SKM-1 treated with dmso at 0.1 percent for 144 hours (cell line): Measurements from ENCODE around the gene STK10.

ENCODE experiments used
- DNase-seq: peaks from one replicate; lab custom pipeline; 2025; ENCODE audit not compliant: unreplicated experiment; lab: John Stamatoyannopoulos, UW

The STK10 gene

DNA sequence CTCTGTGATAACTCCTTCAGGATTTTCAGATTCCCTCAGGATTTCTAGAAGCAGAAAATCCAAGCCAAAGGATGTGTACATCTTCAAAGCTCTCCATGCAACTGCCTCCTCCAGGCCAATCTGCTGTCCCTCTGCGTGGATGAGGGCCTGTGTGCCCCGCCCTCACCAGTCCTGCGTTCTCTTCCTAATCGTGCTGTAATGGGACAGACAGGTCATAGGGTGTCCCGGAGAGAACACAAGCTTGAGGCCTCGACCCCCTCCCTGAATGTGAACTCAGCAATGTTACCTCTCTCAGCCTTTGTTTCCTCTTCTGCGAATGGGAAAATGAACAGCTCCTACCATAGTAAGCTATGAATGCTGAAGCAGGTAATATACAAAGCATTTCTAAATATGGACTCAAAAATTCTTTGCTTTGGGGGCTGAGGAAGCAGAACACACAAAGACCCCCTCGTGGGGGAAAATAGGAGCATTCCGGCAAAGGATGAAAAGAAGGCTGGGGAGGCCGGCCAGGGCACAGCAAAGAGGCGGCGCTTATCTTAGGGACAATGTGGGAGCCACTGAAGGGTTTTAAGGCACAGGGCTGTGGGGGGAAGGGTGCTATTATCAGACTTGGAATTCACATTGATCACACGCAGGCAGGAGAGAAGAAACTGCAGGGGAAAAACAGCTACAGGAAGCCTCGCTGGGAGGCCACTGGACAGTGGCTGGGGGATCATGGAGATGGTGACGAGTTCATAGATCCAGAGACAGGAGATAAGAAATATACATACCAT, 124.4 kb downstream of the STK10 start:
- no peak for DNase-seq

DNA sequence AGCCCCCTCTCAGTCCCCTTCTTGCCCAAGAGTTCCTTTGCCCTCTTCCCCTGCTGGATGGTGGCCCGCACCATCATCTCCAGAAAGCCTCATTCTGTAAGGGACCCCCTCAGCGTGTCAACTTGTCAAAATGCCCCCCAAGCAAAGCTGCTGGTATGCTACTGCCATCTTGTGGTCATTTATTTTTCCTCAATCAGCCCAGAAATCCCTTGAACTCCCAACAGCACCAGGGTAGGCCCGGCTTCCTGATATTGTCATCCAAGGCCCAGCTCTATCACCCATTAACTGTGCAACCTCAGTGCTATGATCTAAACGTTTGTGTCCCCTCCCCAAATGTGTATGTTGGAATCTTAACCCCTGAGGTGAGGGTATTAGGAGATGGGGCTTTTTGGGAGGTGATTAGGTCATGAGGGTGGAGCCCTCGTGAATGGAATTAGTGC, 128.3 kb downstream of the STK10 start:
- DNase-seq, result no peak

DNA sequence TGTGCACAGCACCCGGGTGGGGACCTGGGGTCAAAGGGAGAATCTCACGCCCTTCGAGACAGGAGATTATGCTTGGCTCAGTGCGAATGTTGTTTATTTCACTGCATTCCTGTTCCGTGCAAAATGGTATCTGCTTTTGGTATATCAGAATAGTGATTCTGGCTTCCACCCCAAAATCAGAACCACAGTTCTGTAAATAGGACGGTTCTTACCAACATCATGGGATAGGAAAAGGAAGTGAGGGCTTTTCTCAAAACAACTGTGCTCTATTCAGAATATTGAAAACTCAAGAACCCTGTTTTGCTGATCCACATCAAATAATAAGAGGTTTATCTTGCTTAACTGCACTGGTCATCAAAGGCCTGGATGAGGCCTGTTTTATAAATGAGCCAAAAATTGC, 129.9 kb downstream of the STK10 start:
- DNase-seq, result no peak

DNA sequence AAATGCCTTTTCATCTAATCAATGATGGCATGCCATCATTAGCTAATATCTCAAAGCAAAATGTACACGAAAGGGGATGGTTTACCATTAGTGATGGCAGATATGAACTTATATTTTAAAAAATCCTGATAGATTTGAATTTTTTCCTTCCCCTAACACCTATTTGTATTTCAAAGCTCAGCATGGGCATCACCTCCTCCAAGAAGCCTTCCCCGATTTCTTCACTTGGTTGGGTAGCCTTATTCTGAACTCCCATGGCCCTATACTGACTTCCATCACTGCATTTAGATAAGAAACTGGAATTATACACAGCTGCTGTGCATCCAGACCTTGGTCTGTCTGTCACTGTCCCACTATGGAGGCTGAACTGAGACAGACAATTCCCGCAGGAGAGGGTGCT, 132.0 kb downstream of the STK10 start:
- no peak for DNase-seq

DNA sequence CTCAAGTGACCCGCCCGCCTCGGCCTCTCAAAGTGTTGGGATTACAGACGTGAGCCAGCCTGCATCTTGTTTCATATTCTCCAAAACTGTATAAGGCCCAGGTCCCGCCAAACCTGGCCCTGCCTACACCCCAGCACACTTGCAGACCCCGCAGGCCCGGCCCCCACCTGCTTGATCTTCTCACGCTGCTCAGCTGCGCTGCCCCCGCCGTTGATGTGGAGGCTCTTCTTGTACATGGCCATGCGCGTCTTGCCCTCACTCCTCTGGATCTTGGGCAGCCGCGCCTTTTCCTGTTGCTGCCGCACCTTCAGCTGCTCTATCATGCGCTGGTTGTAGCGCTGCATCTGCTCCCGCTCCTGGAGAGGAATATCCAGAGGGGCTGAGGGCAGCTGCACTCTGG, 132.6 kb downstream of the STK10 start:
- no peak for DNase-seq

DNA sequence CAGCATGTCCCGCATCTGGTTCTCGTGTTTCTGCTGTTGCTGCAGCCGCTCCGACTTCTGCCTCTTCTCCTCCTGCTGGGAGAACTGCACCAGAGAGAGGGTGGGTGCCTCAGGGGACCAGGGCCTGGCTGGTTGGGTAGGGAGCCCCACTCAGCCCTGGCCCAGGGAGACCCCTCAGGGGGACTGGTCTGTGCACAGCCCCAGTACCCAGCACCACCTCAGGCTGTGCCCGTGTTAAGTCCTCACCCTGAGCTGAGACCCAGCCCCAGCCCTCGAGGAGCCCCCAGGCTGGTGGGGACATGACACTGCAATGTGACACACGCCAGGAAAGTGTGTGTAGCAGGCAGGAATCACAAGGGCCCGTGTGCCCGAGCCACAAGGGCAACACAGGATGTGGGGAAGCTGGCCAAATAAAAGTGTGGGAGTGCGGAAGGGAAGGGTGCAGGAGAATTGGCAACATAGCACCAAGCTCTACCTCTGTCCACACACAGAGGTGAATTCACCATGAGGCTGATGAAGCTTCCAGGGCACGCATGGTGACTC, 133.3 kb downstream of the STK10 start:
- no peak for DNase-seq

DNA sequence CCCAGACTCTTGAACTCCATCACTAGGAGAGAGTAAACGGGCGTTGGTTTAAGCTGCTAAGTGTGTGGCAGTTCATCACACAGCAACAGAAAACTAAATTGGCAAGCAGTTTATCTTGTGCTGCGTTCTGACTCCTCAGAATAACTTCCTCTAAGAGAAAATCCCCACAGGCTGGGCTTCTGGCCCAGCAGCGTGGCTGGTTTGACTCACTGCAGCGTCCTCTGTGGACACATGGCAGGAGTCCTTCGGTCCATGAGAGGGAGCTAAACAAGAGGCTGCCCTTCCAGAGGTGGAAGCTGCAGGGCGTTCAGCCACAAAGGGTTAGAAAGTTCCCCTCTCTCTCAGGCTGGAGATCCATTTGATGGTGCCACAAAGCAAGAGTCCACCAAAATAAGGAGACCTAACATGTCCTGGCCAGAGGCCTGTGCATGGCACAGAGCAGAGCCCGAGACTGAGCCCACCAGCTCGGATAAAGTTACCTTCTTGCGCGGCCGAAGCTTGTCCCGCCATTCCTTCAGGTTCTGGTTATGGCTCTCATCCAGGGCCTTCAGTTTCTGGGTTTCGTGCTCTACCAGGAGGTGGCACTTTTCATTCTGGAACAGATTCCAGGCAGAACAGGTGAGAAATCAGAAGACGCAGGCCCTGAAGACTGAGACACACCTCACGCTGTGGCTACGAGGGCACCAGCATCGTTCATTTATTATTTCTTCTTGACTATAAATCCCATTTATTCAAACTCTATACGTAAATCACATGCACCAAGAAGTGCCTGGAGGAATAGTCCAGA, 135.4 kb downstream of the STK10 start:
- no peak for DNase-seq

DNA sequence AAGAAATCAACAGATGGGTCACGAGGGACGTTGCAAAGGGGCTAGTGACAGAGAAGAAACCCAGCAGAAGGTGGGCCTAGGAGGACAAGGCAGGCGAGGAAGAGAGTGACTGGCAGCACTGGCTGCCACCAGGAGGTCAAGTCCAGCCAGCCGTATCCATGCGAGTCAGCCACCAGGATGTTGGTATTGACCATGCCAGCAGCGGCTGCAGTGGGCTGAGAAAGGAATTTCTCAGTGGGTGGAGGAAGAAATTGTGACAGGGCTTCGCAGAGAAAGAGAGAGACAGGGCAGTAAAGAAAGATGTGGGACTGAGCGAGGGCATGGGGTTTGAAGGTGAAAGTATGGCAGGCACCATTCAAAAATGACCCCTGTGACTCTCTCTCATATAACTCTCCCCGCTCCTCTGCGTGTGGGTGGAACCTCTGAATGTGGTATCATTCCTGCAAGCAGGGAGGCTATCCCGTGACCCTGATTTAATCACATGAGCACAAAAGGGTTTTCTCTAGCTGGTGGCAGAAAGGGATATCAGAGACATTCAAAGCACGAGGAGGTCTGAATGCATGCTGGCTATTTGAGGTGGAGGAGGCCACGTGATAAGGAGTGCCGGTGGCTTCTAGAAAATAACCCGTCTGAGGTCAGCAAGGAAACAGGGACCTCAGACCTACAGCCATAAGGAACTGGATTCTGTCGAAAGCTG, 136.2 kb downstream of the STK10 start:
- DNase-seq, result no peak

DNA sequence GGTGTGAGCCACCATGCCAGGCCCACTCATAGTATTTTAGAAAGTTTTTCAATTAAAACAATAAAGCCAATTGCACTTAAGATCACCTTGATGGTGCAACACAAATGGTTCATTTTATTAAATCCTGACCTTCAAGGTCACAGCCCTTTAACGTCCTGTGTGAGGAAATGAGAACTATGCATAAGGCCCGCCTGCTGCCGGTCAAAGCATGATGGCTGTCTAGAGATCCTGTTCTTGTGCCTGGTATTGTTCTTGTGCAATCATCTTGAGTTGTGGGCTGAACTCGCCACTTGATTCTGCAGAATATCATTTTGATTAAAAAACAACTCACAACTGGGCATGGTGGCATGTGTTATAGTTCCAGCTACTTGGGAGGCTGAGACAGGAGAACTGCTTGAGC, 137.9 kb downstream of the STK10 start:
- DNase-seq, result no peak

DNA sequence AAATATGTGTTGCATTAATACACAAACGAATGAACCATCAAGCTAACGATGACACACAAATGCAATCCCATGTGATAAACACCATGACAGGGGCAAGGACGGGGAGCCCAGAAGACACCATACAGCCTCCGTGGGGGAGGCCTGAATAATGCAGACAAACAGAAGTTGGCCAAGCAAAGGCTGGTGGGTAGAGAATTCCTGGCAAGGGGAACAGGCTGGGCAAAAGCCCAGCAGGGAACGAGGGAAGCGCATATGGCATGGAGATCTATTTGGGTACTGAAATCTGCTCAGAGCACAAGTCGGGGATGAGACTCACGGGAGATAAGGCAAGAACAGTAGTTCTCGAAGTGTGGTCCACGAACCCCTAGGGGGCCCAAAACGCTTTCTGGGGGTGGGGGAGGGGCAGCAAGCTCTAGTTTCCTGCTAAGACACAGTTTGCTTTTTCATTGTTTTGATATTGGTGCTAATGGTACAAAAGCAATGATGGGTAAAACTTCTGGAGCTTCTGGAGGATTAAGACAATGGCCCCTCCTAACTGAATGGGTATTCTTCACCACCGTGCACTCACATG, 138.7 kb downstream of the STK10 start:
- no peak for DNase-seq

DNA sequence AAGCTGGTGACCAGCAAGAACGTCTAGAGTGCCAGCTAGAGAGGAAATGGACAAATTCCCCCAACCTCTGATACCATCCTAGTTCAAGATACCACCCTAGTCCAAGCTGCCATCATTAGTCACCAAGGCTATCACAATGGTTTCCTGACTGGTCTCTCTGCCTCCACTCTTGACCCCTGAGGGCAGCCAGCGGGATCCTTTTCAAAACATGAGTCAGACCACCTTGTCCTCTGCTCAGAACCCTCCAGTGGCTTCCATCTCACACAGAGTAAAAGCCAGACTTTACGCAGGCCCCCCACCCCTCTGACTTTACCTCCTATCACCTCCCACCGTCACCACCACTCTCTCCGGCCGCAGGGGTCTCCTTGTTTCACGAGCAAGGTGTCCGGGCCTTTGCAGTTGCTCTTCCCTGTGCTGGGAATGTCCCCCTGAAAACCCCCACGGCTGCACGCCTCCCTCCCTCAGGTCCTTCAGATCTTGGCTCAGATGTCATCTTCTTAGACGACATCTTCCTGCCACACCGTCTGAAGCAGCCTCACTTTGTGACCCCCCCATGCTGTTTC, 139.4 kb downstream of the STK10 start:
- DNase-seq, result no peak

DNA sequence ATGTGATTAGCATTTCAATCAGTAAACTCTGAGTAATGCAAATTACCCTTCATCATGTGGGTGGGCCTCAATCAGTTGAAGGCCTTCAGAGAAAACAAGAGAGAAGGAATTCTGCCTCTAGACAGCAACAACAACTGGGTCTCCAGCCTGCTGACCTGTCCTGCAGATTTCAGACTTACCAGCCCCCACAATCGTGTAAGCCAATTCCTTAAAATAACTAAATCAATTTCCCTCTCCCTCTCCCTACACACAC, 139.9 kb downstream of the STK10 start:
- no peak for DNase-seq

DNA sequence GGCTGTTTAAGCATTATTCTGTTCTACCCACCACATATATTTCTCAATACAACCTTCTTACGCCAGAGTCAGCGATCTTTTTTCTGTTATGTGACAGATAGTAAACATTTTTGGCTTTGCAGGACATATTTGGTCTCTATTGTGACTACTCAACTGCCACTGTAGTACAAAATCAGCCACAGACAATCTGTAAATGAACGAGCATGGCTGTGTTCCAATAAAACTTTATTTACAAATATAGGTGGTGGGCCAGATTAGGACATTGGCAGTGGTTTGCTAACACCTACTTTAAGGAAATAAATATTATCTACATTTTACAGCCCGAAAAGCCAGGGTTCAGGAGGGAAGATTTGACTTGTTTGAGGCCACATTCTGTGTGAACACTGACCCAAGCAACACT, 141.4 kb downstream of the STK10 start:
- DNase-seq, result no peak

DNA sequence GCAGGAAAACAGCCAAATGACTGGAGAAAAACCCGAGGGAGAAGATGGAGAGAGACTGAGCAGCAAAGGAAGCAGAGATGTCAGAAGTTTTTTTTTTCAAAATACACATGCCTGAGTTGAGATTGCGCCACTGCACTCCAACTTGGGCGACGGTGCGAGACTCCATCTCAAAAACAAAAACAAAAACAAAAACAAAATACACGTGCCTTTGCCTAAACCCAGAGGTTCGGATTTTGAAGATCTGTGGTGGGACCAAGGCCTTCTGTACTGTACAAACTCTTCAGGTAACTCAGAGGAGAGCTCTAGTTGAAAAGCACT, 142.8 kb downstream of the STK10 start:
- no peak for DNase-seq

DNA sequence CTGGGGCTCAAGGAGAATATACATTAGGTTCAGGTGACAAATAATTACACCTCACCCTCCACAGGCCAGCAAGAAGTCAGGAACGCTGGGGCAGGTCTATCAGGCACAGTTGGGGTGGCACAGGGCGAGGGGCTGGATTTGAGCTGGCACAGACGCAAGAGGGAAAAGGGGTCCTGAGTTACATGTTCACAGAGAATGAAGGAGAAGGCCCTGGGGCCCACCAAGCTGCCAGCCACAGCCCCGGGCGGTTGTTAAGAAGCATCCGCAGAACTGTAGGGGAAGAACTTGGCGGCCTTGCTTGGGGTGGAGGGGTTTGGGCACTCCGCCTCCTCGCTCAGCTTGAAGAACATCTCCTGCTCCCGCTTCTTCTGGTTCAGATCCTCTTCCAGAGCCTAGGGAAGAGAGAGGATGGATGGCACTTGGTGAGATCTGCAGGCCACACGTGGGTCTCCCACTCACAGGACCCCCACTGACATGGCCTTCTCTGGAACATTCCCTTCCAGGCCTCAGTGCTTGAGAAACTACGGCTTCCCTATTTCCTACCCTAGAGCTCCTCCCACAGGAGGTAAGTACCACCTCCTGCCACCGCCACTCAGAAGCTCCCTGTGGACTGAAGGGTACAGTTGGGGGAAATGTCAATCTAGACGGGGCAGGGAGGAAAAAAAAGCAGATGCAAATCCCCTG, 143.3 kb downstream of the STK10 start:
- no peak for DNase-seq

DNA sequence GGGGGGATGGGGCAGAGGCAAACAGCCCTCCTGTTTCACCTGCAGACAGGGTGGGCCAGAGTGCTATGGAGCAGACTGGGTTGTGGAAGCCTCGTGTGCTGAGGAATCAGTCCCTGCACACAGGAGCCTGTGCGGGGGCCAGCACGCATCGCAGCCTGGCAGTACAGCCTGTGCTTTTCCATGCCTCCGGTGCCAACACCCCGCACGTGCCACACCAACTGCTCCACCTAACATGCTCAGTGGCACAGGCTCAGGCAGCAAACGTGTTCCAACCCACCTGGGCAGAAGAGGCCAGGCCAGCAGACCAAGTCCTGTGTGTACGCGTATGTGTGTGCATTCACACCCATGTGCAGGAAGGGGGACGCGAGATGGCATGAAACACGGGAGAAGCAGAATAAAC, 144.2 kb downstream of the STK10 start:
- DNase-seq, result no peak

DNA sequence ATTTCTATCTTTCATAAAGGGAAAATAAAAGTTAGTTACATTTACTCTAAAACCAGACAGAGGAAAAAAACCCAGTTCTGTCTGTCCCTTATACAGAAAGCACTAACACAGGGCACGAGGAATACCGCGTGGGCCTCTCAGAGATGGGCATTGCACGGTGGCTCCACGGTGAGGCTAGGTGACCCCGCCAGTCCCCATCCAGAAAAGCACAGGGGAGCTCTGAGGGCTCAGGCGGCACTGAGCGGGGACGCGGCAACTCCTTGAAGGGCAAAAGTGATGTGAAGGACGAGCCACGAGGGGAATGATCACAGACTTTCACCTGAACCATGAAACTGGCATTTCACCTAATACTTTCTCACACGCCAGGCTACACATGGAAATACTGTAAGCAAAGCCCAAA, 145.8 kb downstream of the STK10 start:
- no peak for DNase-seq

DNA sequence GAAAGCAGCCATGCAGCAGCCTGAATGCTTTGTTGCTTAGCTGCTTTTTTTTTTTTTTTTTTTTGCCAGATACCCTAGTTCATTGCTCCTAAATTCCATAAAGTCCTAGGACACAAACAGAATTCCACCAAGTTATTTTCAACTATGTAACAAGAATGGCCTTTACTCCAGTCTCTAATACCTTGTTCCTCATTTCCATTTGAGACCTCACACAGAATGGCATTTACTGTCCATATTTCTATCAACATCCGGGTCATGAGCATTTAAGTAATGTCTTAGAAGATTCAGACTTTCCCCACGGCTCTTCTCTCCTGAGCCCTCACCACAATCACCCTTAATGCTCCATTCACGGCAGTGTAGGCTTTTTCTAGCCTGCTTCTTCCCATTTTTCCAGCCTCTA, 149.9 kb downstream of the STK10 start:
- no peak for DNase-seq

DNA sequence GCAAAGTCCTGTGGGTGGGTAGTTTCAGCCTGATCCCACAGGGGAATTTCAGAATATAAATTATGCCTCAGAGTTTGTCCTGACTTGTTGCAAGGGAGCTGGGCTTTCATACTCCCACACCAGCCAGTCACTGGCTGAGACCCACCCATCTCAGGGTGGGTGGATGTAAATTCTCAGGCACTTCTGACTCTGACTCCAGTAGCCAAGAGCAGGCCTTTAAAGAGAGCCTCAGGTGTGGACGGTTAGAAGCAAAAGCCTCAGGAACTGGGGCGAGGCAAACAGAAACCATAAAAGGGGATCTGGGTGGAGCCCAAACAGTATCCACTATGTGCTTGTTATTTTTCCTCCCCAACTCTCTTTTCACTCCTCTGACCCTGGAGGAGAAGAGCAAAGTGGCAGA, 153.0 kb downstream of the STK10 start:
- DNase-seq, result no peak

DNA sequence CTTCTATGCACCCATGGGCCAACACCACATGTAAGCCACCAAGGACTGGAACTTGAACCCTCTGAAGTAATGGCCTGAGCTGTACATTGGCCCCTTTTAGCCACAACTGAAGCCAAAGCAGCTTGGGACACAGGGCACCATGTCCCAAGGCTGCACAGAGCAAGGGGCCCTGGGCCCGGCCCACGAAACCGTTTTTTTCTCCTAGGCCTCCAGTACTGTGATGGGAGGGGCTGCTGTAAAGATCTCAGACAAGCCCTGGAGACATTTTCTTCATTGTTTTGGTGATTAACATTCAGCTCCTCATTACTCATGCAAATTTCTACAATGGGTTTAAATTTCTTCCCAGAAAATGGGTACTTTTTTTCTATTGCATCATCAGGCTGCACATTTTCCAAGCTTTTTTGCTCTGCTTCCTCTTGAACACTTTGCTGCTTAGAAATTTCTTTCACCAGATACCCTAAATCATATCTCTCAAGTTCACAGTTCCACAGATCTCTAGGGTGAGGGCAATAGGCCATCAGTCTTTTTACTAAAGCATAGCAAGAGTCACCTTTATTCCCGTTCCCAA, 156.0 kb downstream of the STK10 start:
- no peak for DNase-seq

DNA sequence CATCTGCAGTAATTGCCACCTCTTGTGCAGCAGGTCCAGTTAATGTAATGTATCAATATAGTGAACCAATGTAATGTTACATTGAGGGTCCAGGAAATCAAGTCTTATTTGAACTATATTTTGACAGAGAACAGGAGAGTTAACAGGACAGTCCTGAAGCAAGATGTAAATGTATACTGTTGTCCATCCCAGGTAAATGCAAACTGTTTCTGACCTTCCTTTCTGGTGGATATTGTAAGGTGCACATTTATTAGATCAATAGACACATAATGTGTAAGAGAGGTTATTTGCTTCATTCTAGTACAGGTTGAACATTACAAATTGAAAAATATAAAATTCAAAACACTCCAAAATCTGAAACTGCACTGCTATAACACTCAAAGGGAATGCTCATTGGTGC, 158.1 kb downstream of the STK10 start:
- no peak for DNase-seq
